Lung microvascular endothelial cell (primary cell): Measurements from ENCODE around the gene BRAT1. TPM values are rescaled to one million over a fixed set of nuclear protein-coding genes. Genes with fewer than 3 reads are reported as not detected.
"Not testable (repeated sequence)": the region's sequence is repeated elsewhere in the genome, so short reads cannot be mapped to it uniquely, and the experiment has no call there.

ENCODE experiments used
- DNase-seq, 2 donors: peaks; one replicate each; pipeline versions ENCODE4 v3.0.0 to v3.0.0-alpha.2; 2010; ENCODE audit warnings: low read depth in 2 of 2
- total RNA-seq: library from RNA; depleted of rRNA; stranded (reverse); fragments of >200 nt; gene quantifications from 2 replicates; pipeline ENCODE4 v1.2.1, GENCODE V29; 2014

The BRAT1 gene
- total RNA-seq = 13.9 and 21.8 TPM in 2 replicates

- DNase-seq = peak; percentile 92 to 95
Measured at GRCh38 chr7:2555121-2556052, at the start of gene BRAT1. Gene BRAT1 (minus strand): TSS chr7:2555524. CDS start chr7:2554431, 1,093 bp downstream.

GRCh38 chr7:2604608-2605174, 49.4 kb upstream of the BRAT1 start:
- DNase-seq = no peak

DNA sequence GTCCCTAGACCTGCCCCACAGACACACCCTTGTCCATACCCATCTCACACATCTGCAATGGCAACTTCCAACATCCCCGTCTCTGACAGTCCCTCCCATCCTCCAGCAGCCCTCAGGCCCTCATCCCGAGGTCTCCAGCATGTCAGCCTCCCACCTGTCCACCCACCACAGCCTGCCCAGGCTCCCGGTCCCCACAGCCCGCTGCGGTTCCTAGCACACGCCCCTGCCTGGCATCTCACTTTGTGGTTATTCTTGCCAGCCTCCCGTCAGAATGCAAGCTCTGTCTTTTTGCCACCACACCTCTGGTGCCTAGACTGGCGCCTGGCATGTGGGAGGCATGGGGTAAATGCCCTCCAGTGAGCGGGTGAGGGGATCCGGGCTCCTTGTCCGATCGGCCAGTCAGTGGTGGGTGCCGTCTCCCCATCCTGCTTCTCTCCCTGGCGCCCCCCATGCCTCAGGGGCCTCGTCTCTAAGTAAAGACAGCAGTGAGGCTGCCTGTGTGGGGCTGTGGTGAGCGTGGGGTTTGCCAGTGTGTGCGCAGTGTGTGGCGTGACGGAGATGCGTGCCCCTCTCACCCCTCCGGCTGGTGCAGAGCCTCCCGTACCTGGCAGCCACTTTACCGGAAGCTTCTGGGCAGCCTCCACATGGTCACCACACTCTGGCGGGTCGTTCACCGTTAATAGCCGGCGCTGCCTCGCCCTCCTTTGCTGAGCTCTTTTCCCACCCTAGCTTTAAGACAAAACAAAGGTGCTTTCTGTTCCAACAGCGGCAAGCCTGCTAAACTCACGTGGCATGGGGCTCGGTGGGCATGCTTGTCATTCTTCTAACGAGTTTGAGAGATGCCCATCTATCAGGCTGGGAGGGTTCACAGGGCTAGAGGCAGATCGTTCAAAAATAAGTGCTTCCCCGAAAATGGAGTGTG, 48.0 kb upstream of the BRAT1 start:
- DNase-seq = no peak

DNA sequence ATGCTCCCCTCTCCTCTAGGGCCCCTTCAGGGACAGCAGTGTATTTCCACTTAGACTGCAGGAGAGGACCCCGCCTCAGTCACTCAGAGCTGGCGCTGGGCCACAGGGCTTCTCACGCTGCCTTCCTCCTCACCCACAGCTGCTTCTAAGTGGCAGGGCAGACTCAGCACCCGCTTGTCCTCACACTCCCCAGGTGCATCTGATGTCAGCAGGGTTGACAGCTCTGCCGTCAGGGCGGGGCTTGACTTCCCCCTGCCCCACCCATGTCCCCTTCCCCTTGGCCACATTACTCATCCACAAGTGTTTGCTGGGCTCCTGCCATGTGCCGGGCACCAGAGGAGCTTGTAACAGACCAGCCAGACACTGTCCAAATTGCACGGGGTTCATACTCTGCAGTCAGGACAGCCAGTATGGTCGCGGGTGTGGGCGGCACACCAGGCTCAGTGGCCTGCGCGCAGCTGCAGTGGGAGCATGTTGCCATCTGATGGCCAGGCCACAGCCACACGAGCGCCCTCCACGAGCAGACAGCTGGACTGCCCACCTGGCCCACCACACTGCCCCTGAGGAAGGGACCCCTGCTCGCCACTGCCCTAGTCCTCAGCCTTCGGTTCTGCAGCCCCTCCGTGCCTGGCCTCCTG, 47.2 kb upstream of the BRAT1 start:
- no peak for DNase-seq

DNA sequence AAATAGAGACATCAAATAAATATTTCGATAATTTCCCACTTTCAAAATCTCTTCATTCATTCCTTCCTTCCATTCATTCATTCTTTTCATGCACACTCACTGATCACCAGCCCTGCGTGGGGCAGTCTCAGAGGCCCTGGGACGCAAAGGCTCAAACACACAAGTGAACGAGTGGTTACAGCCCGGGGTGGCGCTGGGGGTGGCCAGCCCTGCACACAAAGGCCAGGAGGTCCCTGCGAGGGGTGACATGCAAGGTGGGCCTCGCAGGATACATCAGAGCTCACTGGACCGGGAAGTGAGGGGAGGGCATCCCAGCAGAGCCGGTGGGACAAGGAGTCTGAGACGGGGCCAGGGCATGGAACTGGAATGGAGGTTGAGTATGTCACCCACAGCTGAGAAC, 46.6 kb upstream of the BRAT1 start:
- no peak for DNase-seq

GRCh38 chr7:2601065-2601464, 45.7 kb upstream of the BRAT1 start:
- no peak for DNase-seq

DNA sequence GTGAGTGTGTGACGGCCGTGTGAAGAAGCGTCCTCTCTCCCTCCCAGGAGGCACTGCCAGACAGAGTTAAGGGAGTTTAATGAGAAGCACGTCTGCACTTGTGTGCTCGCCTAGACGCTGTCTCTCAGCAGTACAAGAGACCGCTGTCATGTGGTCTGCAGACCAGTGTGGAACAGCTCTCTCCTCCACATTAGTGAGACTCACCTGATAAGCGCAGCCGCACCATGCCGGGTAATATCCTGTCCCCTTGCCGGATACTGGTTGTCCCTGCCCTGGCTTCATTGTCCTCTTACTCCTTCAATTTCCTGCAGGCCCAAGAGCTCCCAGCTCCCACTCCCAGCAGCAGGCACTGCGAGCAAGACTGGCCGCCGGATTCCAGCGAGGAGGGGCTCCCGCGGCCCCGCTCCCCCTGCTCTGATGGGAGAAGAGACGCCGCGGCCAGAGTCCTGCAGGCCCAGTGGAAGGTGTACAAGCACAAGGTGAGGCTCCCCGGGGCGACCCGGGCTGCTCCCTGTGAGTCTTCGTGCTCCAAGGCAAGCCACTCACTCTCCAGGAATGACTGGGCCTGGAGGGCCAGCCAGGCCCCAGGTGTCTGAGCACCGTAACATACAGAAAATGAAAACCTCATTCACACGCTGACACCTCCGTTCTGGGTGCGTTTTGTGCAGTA, 43.0 kb upstream of the BRAT1 start:
- DNase-seq = no peak

GRCh38 chr7:2597273-2597640, 41.9 kb upstream of the BRAT1 start:
- DNase-seq = no peak

DNA sequence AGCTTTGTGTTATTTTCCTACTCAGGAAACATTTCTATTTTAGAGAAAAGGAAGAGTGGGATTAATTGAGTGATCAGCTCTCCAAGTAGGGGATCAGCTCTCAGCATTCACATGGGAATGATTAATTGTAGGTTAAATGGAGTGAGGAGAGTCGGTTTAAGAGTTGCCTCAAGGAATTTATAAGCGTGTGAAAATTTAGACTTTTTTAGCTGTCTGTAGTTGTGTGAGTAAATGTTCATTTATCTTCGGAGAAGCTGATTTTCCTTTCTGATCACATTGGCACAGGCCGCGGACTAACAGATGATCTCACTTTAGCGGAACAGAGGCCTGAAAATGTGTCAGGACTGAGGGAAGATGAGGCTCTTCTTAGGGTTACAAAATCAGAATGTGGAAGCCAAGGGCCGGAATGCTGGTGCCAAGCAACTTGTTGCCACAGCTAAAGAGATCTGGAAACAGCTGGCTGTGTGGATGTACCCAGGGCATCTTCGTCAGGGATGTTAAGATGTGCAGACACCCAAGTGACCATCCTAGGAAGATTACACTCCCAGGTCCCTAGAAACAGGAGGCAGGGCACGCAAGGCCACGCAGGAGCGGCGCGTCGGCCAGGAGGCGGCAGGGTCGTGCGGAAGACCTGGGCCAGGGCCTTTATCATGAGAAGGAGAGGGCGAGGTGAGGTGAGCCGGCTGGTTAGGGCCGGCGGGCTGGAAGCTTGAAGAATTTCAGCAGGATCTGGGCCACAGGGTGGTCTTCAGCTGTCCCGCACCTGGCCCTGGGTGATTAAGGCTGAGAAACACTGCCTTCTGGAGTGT, 41.3 kb upstream of the BRAT1 start:
- DNase-seq = no peak

GRCh38 chr7:2595258-2595860, 40.0 kb upstream of the BRAT1 start:
- no peak for DNase-seq

DNA sequence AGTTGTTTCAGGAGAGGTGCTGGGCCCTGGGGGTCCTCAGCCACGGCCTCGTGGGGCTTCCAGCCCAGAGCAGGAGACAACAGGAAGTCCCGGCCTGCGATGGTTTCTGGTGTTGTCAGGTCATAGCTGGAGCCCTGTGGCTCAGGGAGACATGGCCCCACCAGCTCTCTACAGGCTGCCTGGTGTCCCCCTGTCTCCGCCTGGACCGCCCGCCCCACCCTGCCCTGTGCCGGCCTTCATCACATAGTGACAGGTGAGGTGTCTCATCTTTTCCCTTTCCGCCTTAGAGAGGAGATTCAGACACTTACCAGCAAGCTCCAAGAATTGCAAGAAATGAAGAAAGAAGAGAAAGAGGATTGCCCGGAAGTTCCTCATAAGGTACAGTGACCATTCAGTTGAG, 39.3 kb upstream of the BRAT1 start:
- no peak for DNase-seq

DNA sequence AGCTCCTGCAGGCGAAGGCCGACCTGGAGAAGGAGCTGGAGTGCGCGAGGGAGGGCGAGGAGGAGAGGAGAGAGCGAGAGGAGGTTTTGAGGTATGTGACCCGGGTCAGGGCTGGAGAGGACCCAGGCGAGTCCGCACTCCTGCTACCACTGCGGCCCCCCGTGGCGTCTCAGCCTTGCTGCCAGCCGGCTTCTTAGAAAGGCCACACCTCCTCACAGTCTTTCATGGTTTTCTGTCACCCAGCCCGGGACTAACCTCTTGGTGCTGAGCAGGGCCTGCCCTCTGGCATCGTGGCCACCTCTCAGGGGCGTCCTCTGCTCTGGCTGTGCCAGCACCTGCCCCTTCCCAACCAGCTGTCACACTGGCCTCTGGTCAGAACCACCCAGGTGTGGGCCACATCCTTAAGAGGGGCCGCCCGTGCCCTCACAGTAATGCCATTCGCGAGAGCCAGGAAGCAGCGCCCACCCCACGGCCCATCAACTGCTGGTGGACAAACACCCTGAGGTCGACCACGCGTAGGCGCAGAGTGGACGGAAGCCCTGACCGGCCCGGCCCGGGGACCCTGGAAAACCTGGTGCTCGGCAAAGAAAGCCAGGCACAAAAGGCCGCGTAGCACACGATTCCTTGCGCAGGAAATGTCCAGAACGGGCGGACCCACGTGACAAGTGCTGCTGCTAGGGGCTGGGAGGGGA, 37.9 kb upstream of the BRAT1 start:
- no peak for DNase-seq

GRCh38 chr7:2592375-2592865, 37.1 kb upstream of the BRAT1 start:
- DNase-seq = no peak

GRCh38 chr7:2589941-2590340, 34.6 kb upstream of the BRAT1 start:
- DNase-seq = not testable (repeated sequence)

DNA sequence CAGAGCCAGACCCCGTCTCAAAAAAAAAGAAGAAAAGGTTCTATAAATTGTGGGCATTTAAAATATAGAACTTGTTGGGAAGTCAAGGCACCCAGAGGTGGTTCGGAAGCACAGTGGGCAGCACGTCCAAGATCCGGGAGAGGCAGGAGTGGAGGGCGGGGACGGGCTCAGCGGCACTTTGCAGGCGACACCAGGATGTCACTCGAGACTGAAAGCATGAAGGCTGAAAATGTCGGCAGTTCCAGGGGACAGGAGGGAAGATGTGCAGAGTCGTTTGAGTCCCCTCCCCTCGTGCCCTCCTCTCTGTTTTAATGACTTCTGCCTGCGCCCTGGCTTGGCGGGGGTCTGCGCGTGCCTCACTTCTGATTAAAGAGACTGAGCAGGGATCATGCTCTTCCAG, 34.0 kb upstream of the BRAT1 start:
- DNase-seq = no peak

- no peak for DNase-seq
Measured at GRCh38 chr7:2587778-2588177, 32.5 kb upstream of the BRAT1 start.

GRCh38 chr7:2587134-2587533, 31.8 kb upstream of the BRAT1 start:
- DNase-seq = no peak

DNA sequence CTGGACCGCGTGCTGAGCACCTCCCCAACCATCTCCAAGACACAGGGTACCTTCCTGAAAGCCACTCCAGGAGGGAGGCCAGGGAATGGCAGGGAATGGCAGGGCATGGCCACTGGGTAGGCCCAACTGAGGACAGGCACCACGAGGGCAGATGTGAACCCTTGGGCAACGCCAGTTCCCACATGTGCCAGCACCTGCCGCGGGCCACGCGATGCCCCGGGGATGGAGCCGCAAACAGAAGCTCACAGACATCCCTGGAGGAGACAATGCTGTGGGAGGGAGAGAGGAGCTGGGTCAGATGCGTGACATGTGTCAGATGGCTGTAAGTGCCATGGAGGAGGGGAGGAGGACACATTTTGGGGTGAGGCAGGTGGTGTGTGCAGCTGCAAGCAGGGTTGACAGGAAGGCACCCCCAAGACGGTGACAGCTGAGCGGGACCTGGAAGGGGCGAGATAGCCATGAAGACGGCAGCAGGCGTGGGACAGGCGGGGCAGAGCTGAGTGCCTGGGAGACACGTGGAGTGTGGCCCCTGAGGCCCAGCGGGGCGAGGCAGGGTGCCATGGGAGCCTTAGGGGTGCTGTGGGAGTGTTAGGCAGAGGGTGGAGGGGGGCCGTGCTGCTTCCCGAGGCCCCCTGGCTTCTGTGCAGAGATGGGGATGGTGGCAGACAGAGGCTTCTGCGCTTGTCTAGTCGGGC, 31.1 kb upstream of the BRAT1 start:
- no peak for DNase-seq
